ENCODE measurements around the gene MAN1B1. TPM values are rescaled to one million over a fixed set of nuclear protein-coding genes. Genes with fewer than 3 reads are reported as not detected.
A peak's percentile ranks its signal among the peaks of the same experiment; 100 is the strongest.

The MAN1B1 gene
- polyA plus RNA-seq, 3 donors: 29.3 to 38.2 (median 33.3) TPM

GRCh38 chr9:137049544-137050449 is 37.0 kb upstream of the MAN1B1 start:
- H3K9me3 Mint-ChIP-seq: peaks cover 0 to 9% (median 2%) of the 10 kb centered on the region in 7 donors
- intact Hi-C loops (cut with micrococcal nuclease): no loop called here

More at GRCh38 chr9:137049544-137050449, 37.0 kb upstream of the MAN1B1 start:
- Histone ChIP-seq H3K4me3 (replicated peaks in 1 of 3; ENCODE audit: low read depth in 2 of 3, low read length in 3 of 3) (no peak overlapping the region), H2AFZ (ENCODE audit: insufficient read depth, low read depth, low read length, poor library complexity, severe bottlenecking) (no peak overlapping the region), H3K4me1 (ENCODE audit: control insufficient read depth in 1 of 2, insufficient read depth in 2 of 2, low read length in 2 of 2) (peaks cover 14 to 28% of the 10 kb centered on the region in 2 donors), H3K9me3 (replicated peaks in 1 of 2; ENCODE audit: control insufficient read depth in 1 of 2, insufficient read depth in 1 of 2, low read length in 2 of 2) (peaks cover 0 to 16% of the 10 kb centered on the region in 2 donors), H3K79me2 (ENCODE audit: insufficient read depth, low read length) (no peaks in the 10 kb centered on the region), H3K27me3 (ENCODE audit: control insufficient read depth in 2 of 2, insufficient read depth in 2 of 2, low read length in 2 of 2) (peaks cover 31 to 85% of the 10 kb centered on the region in 2 donors), H3K36me3 (replicated peaks in 1 of 2; ENCODE audit: control insufficient read depth in 1 of 2, insufficient read depth in 2 of 2, low read length in 2 of 2) (no peaks in the 10 kb centered on the region), H3K4me2 (replicated peaks; ENCODE audit: extremely low read depth, low read length, poor library complexity, severe bottlenecking) (no peak overlapping the region), H3K27ac (ENCODE audit: low read depth in 1 of 2, low read length in 2 of 2) (no peak overlapping the region), H4K20me1 (ENCODE audit: insufficient read depth, low read length) (peaks cover 5% of the 10 kb centered on the region), H3K9ac (ENCODE audit: insufficient read depth, low read length, poor library complexity, severe bottlenecking) (no peak overlapping the region)
- TF ChIP-seq CTCF (IDR thresholded peaks at IDR 0.05): peak; percentile 74
- peak in 2 of 3 donors; percentile 40 to 46 for DNase-seq
- Mint-ChIP-seq H3K36me3 (peaks cover 1 to 2% of the 10 kb centered on the region in 2 donors), H3K27me3 (ENCODE audit: low read depth in 3 of 3) (peaks cover 63 to 96% (median 81%) of the 10 kb centered on the region in 3 donors), H3K4me1 (peaks cover 13% of the 10 kb centered on the region), H3K4me3 (peak overlapping the region in 1 of 2 donors; percentile 80), H3K27ac (no peak overlapping the region)
- WGBS (ENCODE audit: insufficient coverage): 41% methylated on average over 37 of the region's 38 CpGs
